Naive thymus-derived CD8-positive, alpha-beta T cell (primary cell): ENCODE data around the gene RNF217. TPM values are rescaled to one million over a fixed set of nuclear protein-coding genes. Genes with fewer than 3 reads are reported as not detected.
A peak's percentile ranks its signal among the peaks of the same experiment; 100 is the strongest.

Source experiments
- ATAC-seq, 2 donors: fragments of 150-1000 bp; cut with Tn5 transposase in 1 of 2; sonication (Bioruptor Pico), chemical (Tn5 transposase) in 1 of 2; 1 replicate in 1 of 2; 2 replicates in 1 of 2; pipeline ENCODE4 v1.10.0; 2021; ENCODE audit warnings: mild to moderate bottlenecking in 2 of 2, moderate library complexity in 2 of 2
- POLR2A ChIA-PET: fragments of 350-600 bp; sonication (Branson Sonifier 250); formaldehyde crosslinking; loops from one replicate; lab custom pipeline; 2021; ENCODE audit warnings: antibody characterized with exemption; lab: Charles Lee
- DNase-seq, 10 donors: peaks; one replicate each; pipeline versions ENCODE4 v3.0.0 to v3.0.0-alpha.2; 2020 to 2022
- H3K27ac Mint-ChIP-seq, 10 donors: one replicate each; pipeline ENCODE4 v1.8.0; 2020 to 2022; ENCODE audit warnings: mild to moderate bottlenecking in 10 of 10, mixed read lengths in 10 of 10, moderate library complexity in 4 of 10, inconsistent platforms in 1 of 10
- H3K27me3 Mint-ChIP-seq, 5 donors: one replicate each; pipeline ENCODE4 v1.8.0; 2021 to 2022; ENCODE audit warnings: mixed read lengths in 5 of 5
- H3K36me3 Mint-ChIP-seq, 3 donors: one replicate each; pipeline ENCODE4 v1.8.0; 2020 to 2022; ENCODE audit warnings: mixed read lengths in 3 of 3, mild to moderate bottlenecking in 2 of 3, inconsistent platforms in 1 of 3
- H3K4me1 Mint-ChIP-seq, 4 donors: one replicate each; pipeline ENCODE4 v1.8.0; 2021 to 2022; ENCODE audit warnings: mixed read lengths in 4 of 4
- H3K4me3 Mint-ChIP-seq, 10 donors: one replicate each; pipeline ENCODE4 v1.8.0; 2020 to 2022; ENCODE audit warnings: mild to moderate bottlenecking in 10 of 10, mixed read lengths in 10 of 10, moderate library complexity in 6 of 10, inconsistent platforms in 1 of 10
- H3K9me3 Mint-ChIP-seq, 9 donors: one replicate each; pipeline ENCODE4 v1.8.0; 2020 to 2022; ENCODE audit warnings: mixed read lengths in 9 of 9, mild to moderate bottlenecking in 3 of 9, inconsistent platforms in 1 of 9, moderate library complexity in 1 of 9
- polyA plus RNA-seq, 3 donors: library from polyadenylated mRNA; unstranded; fragments of 300-500 nt; fragmentation: Illumina TruSeq; gene quantifications; one replicate each; pipeline ENCODE4 v1.2.3, GENCODE V29; 2021
- total RNA-seq, 8 experiments: library from RNA in 2 of 8; stranded (reverse) in 2 of 8; gene quantifications; one replicate each; pipeline ENCODE4 v1.2.3 and lab custom pipeline; 2021 to 2026

The RNF217 gene
- total and polyA plus RNA-seq, 5 experiments from 2014 or later: 0.05 TPM; not detected in 4

DNA sequence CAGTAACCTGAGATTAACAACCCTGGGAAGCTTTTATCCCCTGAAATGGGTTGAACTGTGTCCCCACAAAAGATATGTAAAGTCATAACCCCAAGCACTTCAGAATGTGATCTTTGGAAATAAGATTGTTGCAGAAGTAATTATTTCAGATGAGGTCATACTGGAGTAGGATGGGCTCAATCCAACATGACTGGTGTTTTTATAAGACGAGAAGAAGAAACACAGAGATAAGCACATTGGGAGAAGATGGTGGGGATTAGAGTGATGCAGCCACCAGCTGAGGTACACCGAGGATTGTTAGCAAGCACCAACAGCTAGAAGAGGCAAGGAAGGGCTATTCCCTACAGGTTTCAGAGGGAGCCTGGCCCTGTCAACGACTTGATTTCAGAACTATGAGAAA is 12.5 kb upstream of the RNF217 start:
- Mint-ChIP-seq H3K36me3 (peaks cover 0 to 10% (median under 1%) of the 10 kb centered on the region in 3 donors), H3K9me3 (peaks cover 0 to 9% (median 0%) of the 10 kb centered on the region in 9 donors), H3K27ac (no peak overlapping the region), H3K4me1 (no peaks in the 10 kb centered on the region), H3K4me3 (no peak overlapping the region), H3K27me3 (peaks cover 4 to 15% (median 9%) of the 10 kb centered on the region in 5 donors)
- ATAC-seq: no peak
- no peak for DNase-seq
- POLR2A ChIA-PET: no interaction called here

DNA sequence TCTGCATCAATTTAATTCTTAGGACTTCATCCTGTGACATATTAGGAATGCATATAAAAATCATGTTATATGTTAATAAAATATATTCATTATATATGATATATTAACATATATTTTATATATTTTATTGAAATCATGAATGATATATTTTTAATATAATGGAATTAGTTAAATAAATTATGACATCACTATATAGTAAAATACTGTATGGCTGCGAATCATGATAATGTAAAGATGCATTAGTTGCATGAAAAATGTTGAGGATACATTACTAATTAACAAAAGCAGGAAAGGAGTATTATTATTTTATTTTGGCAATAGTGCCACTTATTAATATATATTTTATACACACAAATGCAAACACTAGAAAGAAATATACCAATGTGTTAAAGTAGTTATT is 8.4 kb upstream of the RNF217 start:
- Mint-ChIP-seq H3K4me1 (no peaks in the 10 kb centered on the region), H3K9me3 (peaks cover 0 to 9% (median 0%) of the 10 kb centered on the region in 9 donors), H3K4me3 (no peak overlapping the region), H3K27ac (no peak overlapping the region), H3K36me3 (peaks cover 0 to 2% (median 0%) of the 10 kb centered on the region in 3 donors), H3K27me3 (peaks cover 9 to 35% (median 13%) of the 10 kb centered on the region in 5 donors)
- ATAC-seq: no peak
- DNase-seq: no peak
- POLR2A ChIA-PET: no interaction called here

DNA sequence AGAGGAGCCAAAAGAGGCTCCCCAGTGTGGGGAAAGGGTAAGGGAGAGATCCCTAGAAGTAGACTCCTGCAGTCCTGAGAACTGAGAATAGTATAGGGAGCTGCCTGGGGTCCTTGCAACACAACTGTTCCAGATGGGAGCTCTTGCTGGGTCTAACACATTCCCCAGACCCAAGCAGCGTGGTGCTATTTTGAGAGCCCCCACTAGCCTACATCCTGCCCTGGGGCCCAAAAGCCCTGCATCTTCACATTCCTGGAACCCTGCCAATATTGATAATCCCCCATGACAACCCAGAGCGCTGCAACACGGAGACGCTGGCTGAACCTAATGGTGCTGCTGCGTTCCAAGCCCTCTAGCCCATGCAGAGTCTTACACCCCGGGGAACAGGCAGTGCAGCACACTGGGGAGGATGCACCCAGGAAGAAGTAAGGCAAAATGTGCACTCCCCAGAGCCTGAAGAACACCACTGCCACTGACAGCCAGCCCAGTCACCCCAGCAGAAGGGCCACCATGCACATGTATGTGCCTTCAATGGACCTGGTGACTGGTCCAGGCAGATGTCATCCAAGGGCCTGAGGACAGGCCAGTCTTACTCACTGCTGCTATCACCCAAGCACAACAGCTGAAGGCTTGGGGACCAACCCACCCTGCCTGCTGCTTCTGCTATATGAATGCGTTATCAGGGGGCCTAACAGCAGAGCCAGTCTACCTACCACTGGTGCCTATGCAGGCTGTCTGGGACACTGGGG is 7.0 kb upstream of the RNF217 start:
- H3K9me3 Mint-ChIP-seq: peaks cover 0 to 12% (median 0%) of the 10 kb centered on the region in 9 donors
- ATAC-seq (no peak), DNase-seq (no peak)
- H3K4me1 Mint-ChIP-seq: no peaks in the 10 kb centered on the region
- peaks cover 0 to 2% (median 0%) of the 10 kb centered on the region in 3 donors for H3K36me3 Mint-ChIP-seq
- H3K4me3 Mint-ChIP-seq: no peak overlapping the region
- POLR2A ChIA-PET: no interaction called here
- peaks cover 13 to 47% (median 20%) of the 10 kb centered on the region in 5 donors for H3K27me3 Mint-ChIP-seq
- no peak overlapping the region for H3K27ac Mint-ChIP-seq

DNA sequence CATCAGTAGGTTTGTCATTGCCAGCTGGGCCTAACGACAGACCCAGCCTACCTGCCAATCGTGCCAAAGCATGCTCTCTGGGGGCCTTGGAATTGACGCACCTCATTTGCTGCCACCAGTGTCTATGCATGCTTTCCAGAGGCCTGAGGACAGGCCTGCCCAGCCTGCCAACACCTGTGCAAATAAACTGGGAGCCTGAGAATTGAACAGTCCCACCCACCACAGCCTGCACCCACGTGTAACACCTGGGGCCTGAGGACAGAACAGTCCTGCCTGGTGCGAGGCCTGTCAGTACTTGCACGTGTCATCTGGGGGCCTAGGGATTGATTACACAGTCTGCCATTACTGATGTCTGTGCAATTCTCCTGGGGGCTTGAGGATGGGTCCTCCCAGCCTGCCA is 6.2 kb upstream of the RNF217 start:
- Mint-ChIP-seq H3K27ac (no peak overlapping the region), H3K9me3 (peaks cover 0 to 12% (median 0%) of the 10 kb centered on the region in 9 donors), H3K27me3 (peaks cover 18 to 54% (median 28%) of the 10 kb centered on the region in 5 donors)

DNA sequence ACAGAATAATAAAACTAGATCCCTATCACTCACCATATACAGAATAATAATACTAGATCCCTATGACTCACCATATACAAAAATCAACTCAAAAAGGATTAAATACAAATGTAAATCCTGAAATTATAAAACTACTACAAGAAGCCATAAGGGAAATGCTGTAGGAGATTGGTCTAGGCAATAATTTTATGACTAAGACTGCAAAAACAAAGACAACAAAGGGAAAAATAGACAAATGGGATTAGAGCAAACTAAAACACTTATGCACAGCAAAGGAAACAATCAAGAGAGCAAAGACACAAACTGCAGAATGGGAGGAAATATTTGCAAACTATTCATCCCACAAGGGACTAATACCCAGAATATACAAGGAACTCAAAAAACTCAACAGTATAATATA is 4.1 kb upstream of the RNF217 start:
- Mint-ChIP-seq H3K9me3 (peaks cover 0 to 12% (median 0%) of the 10 kb centered on the region in 9 donors), H3K4me1 (peaks cover 3 to 11% (median 9%) of the 10 kb centered on the region in 4 donors), H3K4me3 (no peak overlapping the region), H3K27ac (no peak overlapping the region), H3K36me3 (peaks cover 0 to 2% (median 0%) of the 10 kb centered on the region in 3 donors), H3K27me3 (peaks cover 25 to 66% (median 35%) of the 10 kb centered on the region in 5 donors)
- POLR2A ChIA-PET: no interaction called here
- no peak for DNase-seq
- ATAC-seq: no peak

More for the DNA sequence above, 6.2 kb upstream of the RNF217 start:
- DNase-seq (no peak), ATAC-seq (no peak)
- Mint-ChIP-seq H3K4me1 (peaks cover 0 to 2% (median 0%) of the 10 kb centered on the region in 4 donors), H3K36me3 (peaks cover 0 to 2% (median 0%) of the 10 kb centered on the region in 3 donors), H3K4me3 (no peak overlapping the region)
- POLR2A ChIA-PET: no interaction called here

DNA sequence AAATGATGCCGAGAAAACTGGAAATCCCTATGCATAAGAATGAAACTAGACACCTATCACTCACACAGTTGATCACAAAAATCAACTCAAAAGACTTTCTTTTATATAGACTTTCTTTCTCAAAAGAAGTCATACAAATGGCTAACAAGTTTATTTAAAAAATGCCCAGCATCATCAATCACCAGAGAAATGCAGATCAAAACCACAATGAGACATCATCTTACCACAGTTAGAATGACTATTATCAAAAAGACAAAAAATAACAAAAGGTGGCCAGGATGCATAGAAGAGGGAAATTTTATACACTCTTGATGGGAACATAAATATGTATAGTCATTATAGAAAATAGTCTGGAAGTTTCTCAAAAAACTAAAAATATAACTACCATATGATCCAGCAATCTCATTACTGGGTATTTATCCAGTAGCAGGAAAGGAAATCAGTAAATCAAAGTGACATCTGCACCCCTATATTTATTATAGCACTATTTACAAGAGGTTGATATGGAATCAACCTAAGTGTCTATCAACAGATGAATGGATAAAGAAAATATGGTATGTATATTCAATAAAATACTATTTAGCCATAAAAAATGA is 3.4 kb upstream of the RNF217 start:
- Mint-ChIP-seq H3K36me3 (peaks cover 0 to 2% (median 0%) of the 10 kb centered on the region in 3 donors), H3K9me3 (peaks cover 0 to 12% (median 0%) of the 10 kb centered on the region in 9 donors), H3K4me3 (no peak overlapping the region), H3K27me3 (peaks cover 30 to 73% (median 41%) of the 10 kb centered on the region in 5 donors), H3K27ac (no peak overlapping the region), H3K4me1 (peaks cover 7 to 15% (median 14%) of the 10 kb centered on the region in 4 donors)
- POLR2A ChIA-PET: no interaction called here
- DNase-seq (no peak), ATAC-seq (no peak)

DNA sequence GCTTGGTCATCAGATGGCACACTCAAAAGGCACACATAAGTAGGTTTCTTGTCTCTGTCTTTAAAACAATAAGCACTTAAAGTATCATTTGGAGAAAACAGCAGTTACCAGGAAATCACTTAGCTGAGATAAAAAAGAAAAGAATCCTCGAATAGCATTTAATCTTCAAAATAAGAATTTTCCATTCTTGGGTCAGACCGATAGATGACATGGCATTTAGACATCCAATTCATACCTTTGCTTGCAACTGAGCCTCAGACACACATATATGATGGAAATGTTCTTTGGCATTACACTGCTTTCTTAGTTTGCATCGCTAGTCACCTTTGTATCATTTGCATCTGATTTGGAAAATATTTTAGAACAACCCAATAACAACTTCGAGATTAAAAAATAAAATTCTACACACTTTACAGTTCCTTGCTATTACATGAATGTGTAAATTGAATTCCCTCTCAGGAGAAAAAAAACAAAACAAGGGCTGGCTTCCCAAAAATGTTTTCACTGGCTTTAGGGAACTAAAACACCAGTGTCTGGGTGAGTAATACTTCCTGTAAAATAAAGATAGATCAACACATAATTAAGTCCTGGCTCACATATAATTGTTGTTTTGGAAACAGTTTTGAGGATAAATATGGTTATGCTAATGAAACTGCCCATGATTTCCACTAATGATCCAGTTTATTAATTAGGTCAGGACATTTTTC is 1.3 kb upstream of the RNF217 start:
- DNase-seq (no peak), ATAC-seq (no peak)
- POLR2A ChIA-PET: no interaction called here
- Mint-ChIP-seq H3K27me3 (peaks cover 35 to 79% (median 50%) of the 10 kb centered on the region in 5 donors), H3K27ac (no peak overlapping the region), H3K36me3 (no peaks in the 10 kb centered on the region), H3K4me1 (peaks cover 7 to 17% (median 14%) of the 10 kb centered on the region in 4 donors), H3K4me3 (peak overlapping the region in 8 of 10 donors; percentile 69 to 77 (median 74)), H3K9me3 (peaks cover 0 to 12% (median 0%) of the 10 kb centered on the region in 9 donors)

DNA sequence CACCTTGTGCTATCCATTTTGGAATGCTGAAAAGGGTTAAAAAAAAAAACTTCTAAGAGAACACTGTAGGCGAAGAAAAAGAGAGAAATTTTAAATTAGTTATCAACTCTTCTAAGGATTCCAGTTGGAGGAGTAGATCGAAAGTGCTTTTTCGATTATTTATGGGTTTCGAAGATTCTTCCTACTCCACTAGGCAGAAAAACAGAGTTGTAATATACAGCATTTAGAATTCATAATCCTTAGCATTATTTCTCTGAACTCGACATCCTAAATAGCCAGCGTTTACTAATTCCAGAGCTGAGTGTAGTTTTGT is 817 bp upstream of the RNF217 start:
- Mint-ChIP-seq H3K4me1 (peaks cover 7 to 17% (median 14%) of the 10 kb centered on the region in 4 donors), H3K9me3 (peaks cover 0 to 12% (median 0%) of the 10 kb centered on the region in 9 donors), H3K36me3 (no peaks in the 10 kb centered on the region), H3K27me3 (peaks cover 35 to 81% (median 50%) of the 10 kb centered on the region in 5 donors), H3K4me3 (peak overlapping the region; percentile 50 to 77 (median 74)), H3K27ac (no peak overlapping the region)
- no peak for ATAC-seq
- POLR2A ChIA-PET: no interaction called here
- DNase-seq: no peak

DNA sequence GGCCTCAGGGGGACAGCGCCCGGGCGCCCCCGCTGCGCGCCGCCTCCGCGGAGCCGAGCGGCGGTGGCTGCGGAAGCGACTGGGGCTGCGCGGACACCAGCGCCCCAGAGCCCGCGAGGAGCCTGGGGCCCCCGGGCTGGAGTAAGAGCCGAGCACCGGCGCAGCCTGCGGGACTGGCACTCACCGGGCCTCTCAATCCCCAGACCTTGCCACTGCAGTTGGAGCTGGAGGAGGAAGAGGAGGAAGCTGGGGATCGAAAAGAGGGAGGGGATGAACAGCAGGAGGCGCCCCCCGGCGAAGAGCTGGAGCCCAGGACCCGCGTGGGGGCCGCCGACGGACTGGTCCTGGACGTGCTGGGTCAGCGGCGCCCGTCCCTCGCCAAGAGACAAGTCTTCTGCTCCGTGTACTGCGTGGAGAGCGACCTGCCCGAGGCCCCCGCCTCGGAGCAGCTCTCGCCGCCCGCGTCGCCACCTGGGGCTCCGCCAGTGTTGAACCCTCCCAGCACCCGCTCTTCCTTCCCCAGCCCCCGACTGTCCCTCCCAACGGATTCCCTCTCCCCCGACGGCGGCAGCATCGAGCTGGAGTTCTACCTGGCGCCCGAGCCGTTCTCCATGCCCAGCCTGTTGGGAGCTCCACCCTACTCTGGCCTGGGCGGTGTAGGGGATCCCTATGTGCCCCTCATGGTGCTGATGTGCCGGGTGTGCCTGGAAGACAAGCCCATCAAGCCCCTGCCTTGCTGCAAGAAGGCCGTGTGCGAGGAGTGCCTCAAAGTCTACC is 590 bp downstream of the RNF217 start:
- DNase-seq: peak in 1 of 10 donors; percentile 10
- Mint-ChIP-seq H3K4me3 (peak overlapping the region; percentile 56 to 81 (median 64)), H3K4me1 (peaks cover 7 to 17% (median 14%) of the 10 kb centered on the region in 4 donors), H3K9me3 (peaks cover 0 to 12% (median 0%) of the 10 kb centered on the region in 9 donors), H3K27me3 (peaks cover 32 to 69% (median 43%) of the 10 kb centered on the region in 5 donors), H3K36me3 (no peaks in the 10 kb centered on the region), H3K27ac (peak overlapping the region in 1 of 10 donors; percentile 70)
- peak in 1 of 2 donors; percentile 14 for ATAC-seq
- POLR2A ChIA-PET: no interaction called here

GRCh38 chr6:124963416-124963785 is 1.2 kb downstream of the RNF217 start:
- no peaks in the 10 kb centered on the region for H3K36me3 Mint-ChIP-seq
- POLR2A ChIA-PET: no interaction called here
- peaks cover 0 to 12% (median 0%) of the 10 kb centered on the region in 9 donors for H3K9me3 Mint-ChIP-seq
- H3K27me3 Mint-ChIP-seq: peaks cover 36 to 64% (median 44%) of the 10 kb centered on the region in 5 donors
- H3K4me3 Mint-ChIP-seq: peak overlapping the region; percentile 56 to 81 (median 64)
- peaks cover 7 to 17% (median 14%) of the 10 kb centered on the region in 4 donors for H3K4me1 Mint-ChIP-seq
- DNase-seq: no peak
- H3K27ac Mint-ChIP-seq: no peak overlapping the region
- ATAC-seq: no peak

DNA sequence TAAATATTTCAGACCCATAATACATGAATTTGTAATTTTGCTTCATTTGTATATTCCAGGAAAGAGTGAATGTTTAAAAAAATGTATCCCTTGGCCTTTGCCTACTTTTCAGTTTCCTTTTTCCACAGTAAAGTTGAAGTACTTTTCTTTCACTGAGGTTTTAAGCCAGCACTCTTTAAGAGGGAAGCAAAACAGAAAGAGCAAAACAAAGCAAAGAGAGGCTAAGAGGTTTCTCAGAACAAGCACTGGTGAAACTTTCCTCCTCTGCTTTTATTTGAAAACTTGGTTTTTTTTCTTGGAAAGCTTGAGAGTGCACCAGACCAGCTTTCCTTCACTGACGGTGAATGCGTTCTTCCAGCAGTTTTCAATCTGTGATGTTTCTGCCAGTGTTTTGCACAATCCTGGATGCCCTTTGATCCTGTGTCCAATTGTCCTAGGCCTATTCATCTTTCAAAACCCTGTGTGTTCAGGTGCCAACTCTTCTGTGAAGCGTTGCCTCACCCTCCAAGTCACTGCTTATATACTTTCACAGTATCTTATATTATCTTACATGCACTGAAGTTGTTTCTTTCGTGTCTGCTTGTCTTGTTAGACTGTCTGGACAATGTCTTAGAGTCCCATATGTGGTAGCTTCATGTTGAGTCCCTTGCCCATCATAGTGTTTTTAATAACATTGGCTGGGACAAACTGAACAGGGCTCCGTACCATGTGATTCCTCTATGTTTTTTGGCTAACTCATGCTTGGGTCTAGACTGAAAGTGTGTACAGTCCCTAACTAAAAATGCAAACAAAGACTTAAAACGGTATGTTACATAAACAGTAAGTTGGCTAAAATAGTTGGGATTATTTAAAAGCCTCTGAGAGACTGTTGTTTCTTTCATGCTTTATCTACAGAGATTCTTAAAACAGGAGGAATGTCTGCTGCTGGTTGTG is 1.9 kb downstream of the RNF217 start:
- POLR2A ChIA-PET: no interaction called here
- H3K4me3 Mint-ChIP-seq: peak overlapping the region in 5 of 10 donors; percentile 63 to 81 (median 70)
- ATAC-seq (no peak), DNase-seq (no peak)
- H3K36me3 Mint-ChIP-seq: no peaks in the 10 kb centered on the region
- H3K4me1 Mint-ChIP-seq: peaks cover 7 to 17% (median 14%) of the 10 kb centered on the region in 4 donors
- H3K27me3 Mint-ChIP-seq: peaks cover 36 to 64% (median 43%) of the 10 kb centered on the region in 5 donors
- H3K9me3 Mint-ChIP-seq: peaks cover 0 to 8% (median 0%) of the 10 kb centered on the region in 9 donors
- no peak overlapping the region for H3K27ac Mint-ChIP-seq
